Body of pancreas (tissue), 4 donors: Measurements from ENCODE around the gene CTNND2. TPM values are rescaled to one million over a fixed set of nuclear protein-coding genes. Genes with fewer than 3 reads are reported as not detected.

Source experiments
- ATAC-seq: fragments of 150-250 bp; one replicate; pipeline ENCODE4 v1.9.1; 2016
- DNase-seq, 4 donors: peaks; one replicate each; pipeline ENCODE4 v3.0.0-alpha.2; 2019
- H3K27ac ChIP-seq, 4 donors: fragments of 200-600 bp; sonication (generic); 1 replicate in 3 of 4; 2 replicates in 1 of 4; pipeline versions ENCODE4 v1.5.1 to v1.6.1; 2016 to 2019; ENCODE audit warnings: mild to moderate bottlenecking in 1 of 4, mixed read lengths in 1 of 4, moderate library complexity in 1 of 4
- H3K27me3 ChIP-seq, 2 donors: fragments of 200-600 bp; sonication (generic); one replicate each; pipeline ENCODE4 v1.6.0; 2016; ENCODE audit warnings: mild to moderate bottlenecking in 1 of 2
- H3K36me3 ChIP-seq, 2 donors: fragments of 200-600 bp; sonication (generic); replicated peaks in 1 of 2; 2 replicates each; pipeline ENCODE4 v1.5.1; 2016; ENCODE audit warnings: low read depth in 2 of 2; ENCODE audit not compliant: insufficient read depth in 1 of 2
- H3K4me1 ChIP-seq: fragments of 200-600 bp; sonication (generic); one replicate; pipeline ENCODE4 v1.6.0; 2016
- H3K4me3 ChIP-seq, 2 donors: fragments of 200-600 bp; sonication (generic); 1 replicate in 1 of 2; 2 replicates in 1 of 2; pipeline ENCODE4 v1.5.1; 2016 to 2019
- H3K9me3 ChIP-seq, 3 donors: fragments of 200-600 bp; sonication (generic); 1 replicate in 2 of 3; 2 replicates in 1 of 3; pipeline ENCODE4 v1.5.1; 2016
- CTCF ChIP-seq, 7 experiments: fragments of 450-650 bp in 4 of 7; fragments of 200-600 bp in 3 of 7; sonication (generic) in 3 of 7; IDR thresholded peaks; one replicate each; pipeline ENCODE4 v1.5.1; 2016 to 2019; ENCODE audit warnings: antibody characterized with exemption in 7 of 7
- POLR2A ChIP-seq, 3 donors: fragments of 450-650 bp; IDR thresholded peaks; one replicate each; pipeline ENCODE4 v1.6.1; 2016; ENCODE audit warnings: antibody characterized with exemption in 3 of 3, mild to moderate bottlenecking in 2 of 3
- WGBS, 2 donors: methylation state at CpG; one replicate each; pipeline ENCODE4 v1.1.5; 2017; 5-methylcytosine and 5-hydroxymethylcytosine counted together
- intact Hi-C: fragments of 100-400 bp; cut with DNase I; formaldehyde crosslinking; loops from one replicate; pipeline ENCODE4 v1.15.1; 2023
- total RNA-seq, 2 donors: library from RNA; depleted of rRNA; stranded (reverse); fragments of >200 nt; gene quantifications; one replicate each; pipeline ENCODE4 v1.1.0, GENCODE V29; 2016

CTNND2 gene
- total RNA-seq, 2 donors from 2014 or later, result 21.0 to 82.4 TPM

- Histone ChIP-seq H3K4me3 (no peak overlapping the region), H3K9me3 (no peaks in the 10 kb centered on the region), H3K27me3 (no peaks in the 10 kb centered on the region), H3K4me1 (no peaks in the 10 kb centered on the region), H3K36me3 (no peaks in the 10 kb centered on the region), H3K27ac (no peak overlapping the region)
- TF ChIP-seq CTCF (IDR thresholded peaks at IDR 0.05), result no peak
- TF ChIP-seq POLR2A (IDR thresholded peaks at IDR 0.05), result no peak
- intact Hi-C loops, result no loop called here
- WGBS, 2 donors, result 76 to 79% methylated on average over 5 of the region's 5 CpGs
- no peak for DNase-seq
- ATAC-seq, result no peak
Measured at GRCh38 chr5:11573140-11573992, 330.9 kb downstream of the CTNND2 start.

GRCh38 chr5:11564706-11565105 is 339.5 kb downstream of the CTNND2 start:
- no peaks in the 10 kb centered on the region for H3K27me3 ChIP-seq
- WGBS, 2 donors, result 93% methylated on average over 12 of the region's 12 CpGs
- H3K36me3 ChIP-seq, result no peaks in the 10 kb centered on the region
- DNase-seq (no peak), ATAC-seq (no peak)
- no peaks in the 10 kb centered on the region for H3K9me3 ChIP-seq
- no peak overlapping the region for H3K4me3 ChIP-seq
- no peak overlapping the region for H3K27ac ChIP-seq
- TF ChIP-seq CTCF (IDR thresholded peaks at IDR 0.05), result no peak
- TF ChIP-seq POLR2A (IDR thresholded peaks at IDR 0.05), result no peak
- intact Hi-C loops, result no loop called here
- H3K4me1 ChIP-seq, result no peaks in the 10 kb centered on the region

GRCh38 chr5:11563822-11564221 is 340.4 kb downstream of the CTNND2 start:
- no peak for TF ChIP-seq POLR2A (IDR thresholded peaks at IDR 0.05)
- TF ChIP-seq CTCF (IDR thresholded peaks at IDR 0.05), result no peak
- no peaks in the 10 kb centered on the region for H3K9me3 ChIP-seq
- no peak overlapping the region for H3K27ac ChIP-seq
- WGBS, 2 donors, result 89 to 95% methylated on average over 2 of the region's 2 CpGs
- intact Hi-C loops, result no loop called here
- H3K4me1 ChIP-seq, result no peaks in the 10 kb centered on the region
- DNase-seq (no peak), ATAC-seq (no peak)
- no peaks in the 10 kb centered on the region for H3K27me3 ChIP-seq
- H3K4me3 ChIP-seq, result no peak overlapping the region
- no peaks in the 10 kb centered on the region for H3K36me3 ChIP-seq

GRCh38 chr5:11560915-11561697 is 343.1 kb downstream of the CTNND2 start:
- ATAC-seq (no peak), DNase-seq (no peak)
- no peaks in the 10 kb centered on the region for H3K27me3 ChIP-seq
- no peak overlapping the region for H3K27ac ChIP-seq
- no peaks in the 10 kb centered on the region for H3K36me3 ChIP-seq
- intact Hi-C loops, result no loop called here
- no peak overlapping the region for H3K4me3 ChIP-seq
- no peaks in the 10 kb centered on the region for H3K4me1 ChIP-seq
- WGBS, 2 donors, result 74 to 91% methylated on average over 4 of the region's 4 CpGs
- H3K9me3 ChIP-seq, result no peaks in the 10 kb centered on the region
- no peak for TF ChIP-seq POLR2A (IDR thresholded peaks at IDR 0.05)
- no peak for TF ChIP-seq CTCF (IDR thresholded peaks at IDR 0.05)
